Psoas muscle (tissue), 8 donors: Measurements from ENCODE around the gene IL17C. TPM values are rescaled to one million over a fixed set of nuclear protein-coding genes. Genes with fewer than 3 reads are reported as not detected.

Source experiments
- ATAC-seq, 4 donors: fragments of 200-7000 bp; cut with Tn5 transposase; one replicate each; pipeline ENCODE4 v1.9.1; 2020; ENCODE audit warnings: moderate library complexity in 3 of 4, mild to moderate bottlenecking in 2 of 4
- DNase-seq, 2 donors: peaks; one replicate each; pipeline ENCODE4 v3.0.0-alpha.2; 2020
- H3K27ac ChIP-seq: fragments of 200-600 bp; one replicate; pipeline ENCODE4 v1.8.0; 2022
- H3K27me3 ChIP-seq, 3 donors: fragments of 200-600 bp in 1 of 3; one replicate each; pipeline versions ENCODE4 v1.6.1 to v1.8.0; 2013 to 2022; ENCODE audit warnings: low read length in 2 of 3, mild to moderate bottlenecking in 2 of 3, moderate library complexity in 1 of 3; ENCODE audit not compliant: insufficient read depth in 3 of 3
- H3K36me3 ChIP-seq, 2 donors: fragments of 200-600 bp in 1 of 2; one replicate each; pipeline versions ENCODE4 v1.6.1 to v1.8.0; 2013 to 2022; ENCODE audit warnings: low read depth in 1 of 2, mild to moderate bottlenecking in 1 of 2, moderate library complexity in 1 of 2; ENCODE audit not compliant: insufficient read depth in 1 of 2
- H3K4me1 ChIP-seq: fragments of 200-600 bp; one replicate; pipeline ENCODE4 v1.8.0; 2022
- H3K4me3 ChIP-seq: fragments of 200-600 bp; one replicate; pipeline ENCODE4 v1.8.0; 2022; ENCODE audit warnings: mild to moderate bottlenecking
- H3K9me3 ChIP-seq: fragments of 200-600 bp; one replicate; pipeline ENCODE4 v1.8.0; 2022
- WGBS, 3 donors: extraction: QIAGEN DNeasy Blood & Tissue Kit; methylation state at CpG; one replicate each; pipeline versions ENCODE4 v1.1.6 to v1.1.7; 2013; 5-methylcytosine and 5-hydroxymethylcytosine counted together
- intact Hi-C, 2 donors: fragments of 100-400 bp; cut with DNase I; formaldehyde crosslinking; loops; one replicate each; pipeline versions ENCODE4 v1.11.0 to v1.14.2; 2022
- polyA plus RNA-seq, 3 donors: library from polyadenylated mRNA; stranded (reverse); fragments of 200-250 nt; gene quantifications; one replicate each; pipeline ENCODE4 v1.2.3, GENCODE V29; 2013
- total RNA-seq, 4 donors: library from RNA; stranded (reverse); fragmentation: NEBNext Ultra II Directional in 2 of 4; extraction: Animal tissue kit (Norgen Biotek cat#: 25700) in 2 of 4; gene quantifications; one replicate each; pipeline versions ENCODE4 v1.2.1 to v1.2.4, GENCODE V29; 2021 to 2023
- TF ChIP-seq, protein P1 (sequence below): fragments of 200-600 bp; IDR thresholded peaks from one replicate; pipeline ENCODE4 v1.8.0; 2022; ENCODE audit warnings: antibody characterized with exemption
- donor health status: healthy with polysubstance abuse.
- donor health status: DM: no; HTN: no; CAD: no; lungs with moderate emphysema.
- donor health status: Bipolar disorder and iron deficiency.
- donor health status: healthy.
- donor health status: DM: yes; HTN: yes; CAD: no.
- donor health status: DM: no; HTN: no; CAD: no.
- donor health status: DM: no; HTN: no; CAD: no.
- donor health status: DM: yes; HTN: yes; CAD: no.

IL17C gene
- total and polyA plus RNA-seq, 7 donors, result not detected

DNA sequence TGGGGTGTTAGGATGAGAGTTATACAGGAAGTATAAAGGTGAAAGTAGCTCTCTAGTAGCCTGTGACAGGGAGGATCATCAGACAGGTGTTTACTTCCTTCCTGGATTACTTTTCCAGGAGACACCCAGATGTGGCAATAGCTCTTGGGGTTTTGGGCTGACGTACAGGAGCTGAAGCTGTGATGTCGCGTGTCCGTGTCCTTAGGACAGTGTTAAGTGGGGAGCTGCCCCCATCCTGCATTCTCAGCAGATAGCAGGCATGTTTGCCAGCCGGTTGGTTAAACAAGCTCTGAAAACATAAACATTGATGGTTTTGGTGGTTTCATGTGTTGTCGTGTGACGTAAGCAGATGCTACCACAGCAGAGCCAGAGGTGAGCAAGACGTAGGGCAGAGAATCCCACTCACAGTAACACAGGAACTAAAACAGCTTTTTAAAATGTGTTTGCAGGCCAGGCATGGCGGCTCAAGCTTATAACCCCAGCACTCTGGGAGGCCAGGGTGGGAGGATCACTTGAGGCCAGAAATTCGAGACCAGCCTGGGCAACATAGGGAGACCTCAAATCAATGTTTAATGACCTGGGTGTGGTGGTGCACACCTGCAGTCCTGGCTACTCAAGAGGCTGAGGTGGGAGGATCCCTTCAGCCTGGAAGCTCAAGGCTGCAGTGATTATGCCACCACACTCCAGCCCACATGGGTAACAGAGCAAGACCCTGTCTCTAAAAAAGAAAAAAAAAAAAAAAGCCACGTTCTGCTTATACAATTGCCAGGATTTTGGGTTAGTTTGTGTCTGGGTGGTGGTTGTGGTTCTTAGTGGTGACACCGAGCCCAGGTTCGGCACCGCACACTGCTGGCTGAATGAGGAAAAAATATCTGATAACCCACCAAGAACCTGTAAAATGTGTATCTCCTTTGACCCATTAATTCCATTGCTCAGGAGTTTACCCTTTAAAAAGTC lies 18.2 kb upstream of the IL17C start:
- DNase-seq (no peak), ATAC-seq (no peak)
- Histone ChIP-seq H3K4me3 (no peak overlapping the region), H3K36me3 (peaks cover 0 to 48% of the 10 kb centered on the region in 2 donors), H3K27ac (no peak overlapping the region), H3K4me1 (no peaks in the 10 kb centered on the region), H3K27me3 (no peaks in the 10 kb centered on the region), H3K9me3 (no peaks in the 10 kb centered on the region)
- WGBS, 3 donors, result 94% methylated on average over 14 of the region's 14 CpGs
- TF ChIP-seq, protein P1, sequence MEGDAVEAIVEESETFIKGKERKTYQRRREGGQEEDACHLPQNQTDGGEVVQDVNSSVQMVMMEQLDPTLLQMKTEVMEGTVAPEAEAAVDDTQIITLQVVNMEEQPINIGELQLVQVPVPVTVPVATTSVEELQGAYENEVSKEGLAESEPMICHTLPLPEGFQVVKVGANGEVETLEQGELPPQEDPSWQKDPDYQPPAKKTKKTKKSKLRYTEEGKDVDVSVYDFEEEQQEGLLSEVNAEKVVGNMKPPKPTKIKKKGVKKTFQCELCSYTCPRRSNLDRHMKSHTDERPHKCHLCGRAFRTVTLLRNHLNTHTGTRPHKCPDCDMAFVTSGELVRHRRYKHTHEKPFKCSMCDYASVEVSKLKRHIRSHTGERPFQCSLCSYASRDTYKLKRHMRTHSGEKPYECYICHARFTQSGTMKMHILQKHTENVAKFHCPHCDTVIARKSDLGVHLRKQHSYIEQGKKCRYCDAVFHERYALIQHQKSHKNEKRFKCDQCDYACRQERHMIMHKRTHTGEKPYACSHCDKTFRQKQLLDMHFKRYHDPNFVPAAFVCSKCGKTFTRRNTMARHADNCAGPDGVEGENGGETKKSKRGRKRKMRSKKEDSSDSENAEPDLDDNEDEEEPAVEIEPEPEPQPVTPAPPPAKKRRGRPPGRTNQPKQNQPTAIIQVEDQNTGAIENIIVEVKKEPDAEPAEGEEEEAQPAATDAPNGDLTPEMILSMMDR, result no peak
- intact Hi-C loops, result no loop called here

GRCh38 chr16:88622125-88622524 lies 16.2 kb upstream of the IL17C start:
- Histone ChIP-seq H3K27ac (no peak overlapping the region), H3K4me3 (no peak overlapping the region), H3K4me1 (no peaks in the 10 kb centered on the region), H3K9me3 (no peaks in the 10 kb centered on the region), H3K27me3 (no peaks in the 10 kb centered on the region), H3K36me3 (peaks cover 0 to 67% of the 10 kb centered on the region in 2 donors)
- 92 to 96% (median 93%) methylated on average over 19 of the region's 19 CpGs for WGBS, 3 donors
- ATAC-seq, result no peak
- DNase-seq, result no peak
- TF ChIP-seq, protein P1, result no peak
- intact Hi-C loops, result no loop called here

- intact Hi-C loops, result no loop called here
- Histone ChIP-seq H3K4me1 (no peaks in the 10 kb centered on the region), H3K9me3 (no peaks in the 10 kb centered on the region), H3K36me3 (peaks cover 0 to 71% of the 10 kb centered on the region in 2 donors), H3K27me3 (no peaks in the 10 kb centered on the region), H3K27ac (no peak overlapping the region), H3K4me3 (no peak overlapping the region)
- DNase-seq (no peak), ATAC-seq (no peak)
- TF ChIP-seq, protein P1, result no peak
- WGBS, 3 donors, result 93 to 99% (median 96%) methylated on average over 29 of the region's 29 CpGs
Measured at GRCh38 chr16:88622866-88623265, 15.5 kb upstream of the IL17C start.

DNA sequence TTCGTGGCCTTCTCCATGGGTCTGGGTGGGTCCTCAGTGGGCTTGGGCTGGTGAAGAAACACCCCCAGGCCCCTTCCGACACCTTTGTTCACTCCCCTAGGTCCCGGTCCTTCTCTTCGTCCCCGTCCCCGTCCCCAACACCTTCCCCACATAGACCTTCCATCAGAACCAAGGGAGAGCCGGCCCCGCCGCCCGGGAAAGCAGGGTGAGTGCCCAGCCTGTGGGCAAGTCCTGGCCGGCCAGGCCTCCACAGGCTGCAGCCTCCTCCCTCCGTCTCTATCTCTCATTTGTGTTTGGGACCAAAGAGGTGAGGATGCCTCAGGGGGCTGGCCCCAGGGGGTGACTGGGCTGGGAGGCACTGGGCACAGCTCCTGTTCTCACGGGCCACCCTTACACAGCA lies 14.5 kb upstream of the IL17C start:
- WGBS, 3 donors, result 92 to 97% (median 93%) methylated on average over 13 of the region's 13 CpGs
- ATAC-seq, result no peak

More for the DNA sequence above, 14.5 kb upstream of the IL17C start:
- H3K4me1 ChIP-seq, result no peaks in the 10 kb centered on the region
- no peaks in the 10 kb centered on the region for H3K9me3 ChIP-seq
- intact Hi-C loops, result no loop called here
- peaks cover 0 to 80% of the 10 kb centered on the region in 2 donors for H3K36me3 ChIP-seq
- no peak overlapping the region for H3K27ac ChIP-seq
- H3K4me3 ChIP-seq, result no peak overlapping the region
- no peaks in the 10 kb centered on the region for H3K27me3 ChIP-seq
- TF ChIP-seq, protein P1, result no peak
- DNase-seq, result no peak
